HFF-Myc (cell line): ENCODE results near the gene PER2.

ENCODE experiments used
- DNase-seq: peaks from one replicate; pipeline ENCODE4 v3.0.0-alpha.2; 2011; ENCODE audit warnings: low read depth; ENCODE audit errors: extremely low read depth
- H3K4me3 ChIP-seq: replicated peaks from 2 replicates; pipeline ENCODE4 v1.5.1; 2011; ENCODE audit warnings: low read depth, mild to moderate bottlenecking, control low read depth, low read length
- CTCF ChIP-seq: IDR thresholded peaks from 2 replicates; pipeline ENCODE4 v1.5.1; 2012; ENCODE audit warnings: mild to moderate bottlenecking, low read depth, low read length, control low read depth; ENCODE audit errors: missing control alignments

Gene PER2

GRCh38 chr2:238231251-238231793, 57.1 kb downstream of the PER2 start:
- no peak for TF ChIP-seq CTCF
- no peak for DNase-seq
- H3K4me3 ChIP-seq = peak overlapping the region; percentile 39

DNA sequence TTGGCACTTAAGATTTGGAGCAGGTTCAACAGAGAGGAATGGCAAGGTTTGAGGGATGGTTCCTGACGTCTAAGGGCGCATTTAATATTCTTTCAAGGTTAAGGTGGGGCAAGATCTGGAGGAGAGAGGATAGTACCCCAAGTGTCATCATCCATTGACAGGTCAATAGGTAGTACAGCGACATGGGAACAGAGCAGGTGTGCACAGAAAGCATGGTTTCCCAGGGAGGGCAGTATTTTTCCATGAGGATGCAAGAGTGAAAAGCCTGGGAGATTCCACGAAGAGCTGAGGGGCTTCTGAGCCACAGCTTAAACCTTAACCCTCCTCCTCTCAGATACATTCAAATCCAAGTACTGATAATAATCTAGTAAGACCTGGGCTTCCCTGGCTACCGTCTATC, 57.7 kb downstream of the PER2 start:
- peak overlapping the region; percentile 39 for H3K4me3 ChIP-seq
- no peak for DNase-seq
- no peak for TF ChIP-seq CTCF

DNA sequence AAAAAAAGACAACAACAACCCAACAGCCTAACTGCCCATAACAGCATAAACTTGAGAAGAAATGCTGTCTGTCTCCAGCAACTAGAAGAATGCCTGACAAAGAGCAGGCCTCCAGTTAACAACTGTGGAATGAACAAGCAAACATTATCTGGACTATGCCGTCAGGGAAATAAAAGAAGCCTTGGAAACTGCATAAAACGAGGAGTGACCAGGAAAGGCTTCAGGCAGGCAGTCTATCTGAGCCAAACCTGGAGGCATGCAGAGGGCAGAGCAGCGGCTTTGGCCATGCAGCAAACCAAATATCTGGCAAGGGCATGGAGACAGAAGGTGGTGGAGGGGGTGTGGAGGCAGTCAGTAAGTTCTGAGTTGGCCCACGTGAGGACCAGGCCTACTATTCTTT, 59.7 kb downstream of the PER2 start:
- DNase-seq = no peak
- no peak for TF ChIP-seq CTCF
- H3K4me3 ChIP-seq = no peak overlapping the region

DNA sequence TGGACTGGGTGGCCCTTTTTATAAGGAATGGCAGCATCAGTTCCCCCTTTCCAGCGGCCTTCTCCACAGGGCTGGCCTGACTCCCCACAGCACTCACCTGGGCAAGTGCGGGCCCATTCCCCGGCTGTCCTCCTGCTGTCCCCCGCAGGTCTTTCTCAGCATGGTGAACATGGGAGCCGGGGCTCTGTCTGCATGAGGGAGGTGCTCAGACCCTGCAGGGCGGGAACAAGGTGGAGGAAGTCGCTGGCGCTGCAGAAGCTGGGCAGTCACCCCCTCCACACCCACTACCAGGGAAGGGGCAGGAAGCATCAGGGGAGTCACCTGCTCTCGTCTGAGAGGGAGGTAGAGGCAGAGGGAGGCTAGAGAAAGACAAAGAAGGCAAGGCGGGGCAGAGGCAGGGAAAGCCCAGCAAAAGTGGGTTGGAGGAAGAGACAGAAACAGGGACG, 60.8 kb downstream of the PER2 start:
- no peak overlapping the region for H3K4me3 ChIP-seq
- TF ChIP-seq CTCF = no peak
- DNase-seq = no peak

DNA sequence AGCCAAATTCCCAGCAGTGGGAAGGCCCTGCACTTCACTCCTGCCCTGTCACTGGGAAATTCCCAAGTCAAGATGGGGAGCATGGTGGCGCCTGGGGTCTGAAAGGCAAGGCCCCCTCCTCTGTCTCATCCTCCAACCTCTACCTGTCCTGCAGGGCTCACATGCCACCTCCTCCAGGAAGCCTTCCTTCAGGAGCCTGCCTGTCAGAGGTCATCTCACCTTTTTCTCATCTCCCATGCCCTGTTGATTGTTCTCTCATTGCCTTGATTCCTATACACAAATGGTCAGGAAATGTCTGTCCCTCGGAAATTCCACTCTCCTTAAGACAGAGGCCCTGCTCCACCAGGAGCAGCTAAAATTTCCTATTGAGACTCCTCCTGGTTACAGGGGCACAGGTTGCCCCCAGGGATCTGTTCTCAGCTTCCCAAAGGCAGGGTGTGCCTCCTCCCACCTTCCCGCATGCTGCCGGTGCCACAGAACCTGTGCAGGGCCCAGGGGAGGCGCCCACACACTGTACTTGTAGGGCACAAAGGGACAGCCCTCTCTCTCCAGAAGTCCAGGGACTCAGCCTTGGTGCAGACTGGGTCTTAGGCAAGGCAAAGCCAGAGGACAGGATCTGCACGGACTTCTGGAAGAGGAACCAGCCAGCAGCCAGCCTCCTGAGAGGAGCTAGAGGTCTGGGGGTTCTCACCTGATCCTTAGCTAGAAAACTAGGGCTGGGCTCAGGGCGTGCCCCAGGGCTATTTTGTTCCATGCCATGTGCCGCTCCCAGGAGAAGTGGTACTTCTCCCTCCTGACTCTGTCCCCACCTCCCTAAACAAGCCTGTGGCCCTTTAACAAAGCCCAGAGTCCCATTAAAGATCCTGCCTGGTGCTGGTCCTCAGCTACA, 61.5 kb downstream of the PER2 start:
- DNase-seq = no peak
- H3K4me3 ChIP-seq = no peak overlapping the region
- TF ChIP-seq CTCF = no peak

DNA sequence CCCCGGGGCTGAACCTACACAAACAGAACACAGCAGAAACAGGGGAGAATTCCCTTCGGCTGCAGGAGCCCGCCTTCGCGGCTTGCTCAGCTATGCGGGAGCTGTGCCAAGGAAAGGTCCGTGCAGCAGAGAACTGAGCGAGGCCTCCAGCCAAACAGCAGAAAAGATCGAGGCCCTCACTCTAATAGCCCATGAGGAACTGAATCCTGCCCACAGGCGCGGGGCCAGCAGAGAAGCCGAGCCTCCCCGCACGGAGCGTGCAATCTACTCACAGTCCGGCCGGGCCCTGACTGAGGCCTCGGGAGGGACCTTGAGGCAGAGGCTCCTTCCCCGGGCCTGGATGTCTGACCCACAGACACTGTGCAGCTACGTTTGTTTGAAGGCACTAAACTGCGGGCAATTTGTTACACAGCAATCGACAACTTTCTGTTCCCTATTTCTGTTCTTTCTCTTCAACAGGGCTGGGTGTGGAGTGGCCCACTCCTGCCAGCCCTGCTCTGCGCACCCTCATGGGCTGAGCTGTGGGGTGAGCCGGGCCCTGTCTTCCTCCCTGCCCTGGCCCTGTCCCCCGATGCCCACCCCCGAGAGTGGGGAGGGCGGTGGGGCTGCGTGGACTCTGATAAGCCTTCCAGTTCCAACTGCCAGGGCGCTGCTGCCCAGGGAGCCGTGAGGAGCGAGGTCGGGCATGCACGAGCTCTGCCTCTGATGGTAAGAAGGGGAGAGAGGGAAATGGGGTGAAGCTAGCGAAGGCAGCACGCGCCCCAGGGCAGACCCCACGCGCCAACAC, 62.3 kb downstream of the PER2 start:
- DNase-seq = no peak
- no peak overlapping the region for H3K4me3 ChIP-seq
- no peak for TF ChIP-seq CTCF
